ENCODE measurements around the gene TAF15.

TAF15 gene

GRCh38 chr17:35889241-35889640 lies 80.0 kb downstream of the TAF15 start:
- TF ChIP-seq EZH2phosphoT487 (IDR thresholded peaks at IDR 0.05; ENCODE audit: borderline replicate concordance, low read length): no peak
- TF ChIP-seq CTCF (IDR thresholded peaks at IDR 0.05; ENCODE audit: low read depth, low read length, poor library complexity, severe bottlenecking): no peak
- Histone ChIP-seq H3K27me3 (ENCODE audit: control insufficient read depth, low read length) (no peaks in the 10 kb centered on the region), H3K36me3 (ENCODE audit: control insufficient read depth, low read length) (no peaks in the 10 kb centered on the region), H3K4me3 (ENCODE audit: low read length) (no peak overlapping the region), H3K4me1 (ENCODE audit: control insufficient read depth, low read length) (no peaks in the 10 kb centered on the region), H3F3A (ENCODE audit: control insufficient read depth, insufficient read depth) (no peaks in the 10 kb centered on the region), H3K27ac (ENCODE audit: low read depth, low read length) (no peak overlapping the region), H3K4me2 (ENCODE audit: low read length) (no peak overlapping the region), H4K20me1 (ENCODE audit: control insufficient read depth, insufficient read depth, low read depth, low read length) (peaks cover 2% of the 10 kb centered on the region; the same call in 1 of the 2 replicates), H3K9me2 (replicated peaks; ENCODE audit: control insufficient read depth, low read length) (no peaks in the 10 kb centered on the region), H3K79me2 (ENCODE audit: control insufficient read depth, low read length) (no peaks in the 10 kb centered on the region), H3K9me3 (ENCODE audit: control insufficient read depth, insufficient read depth, low read length) (no peaks in the 10 kb centered on the region)

GRCh38 chr17:35889818-35890773 lies 80.8 kb downstream of the TAF15 start:
- no peaks in the 10 kb centered on the region for H3K27me3 ChIP-seq (ENCODE audit: control insufficient read depth, low read length)
- H3K79me2 ChIP-seq (ENCODE audit: control insufficient read depth, low read length): no peaks in the 10 kb centered on the region
- H3K27ac ChIP-seq (ENCODE audit: low read depth, low read length): no peak overlapping the region
- H3F3A ChIP-seq (ENCODE audit: control insufficient read depth, insufficient read depth): no peaks in the 10 kb centered on the region
- peaks cover 2% of the 10 kb centered on the region; the same call in 1 of the 2 replicates for H4K20me1 ChIP-seq (ENCODE audit: control insufficient read depth, insufficient read depth, low read depth, low read length)
- no peaks in the 10 kb centered on the region for H3K36me3 ChIP-seq (ENCODE audit: control insufficient read depth, low read length)
- H3K9me2 ChIP-seq (replicated peaks; ENCODE audit: control insufficient read depth, low read length): no peaks in the 10 kb centered on the region
- no peaks in the 10 kb centered on the region for H3K4me1 ChIP-seq (ENCODE audit: control insufficient read depth, low read length)
- H3K4me2 ChIP-seq (ENCODE audit: low read length): no peak overlapping the region
- H3K9me3 ChIP-seq (ENCODE audit: control insufficient read depth, insufficient read depth, low read length): no peaks in the 10 kb centered on the region
- no peak overlapping the region for H3K4me3 ChIP-seq (ENCODE audit: low read length)
- TF ChIP-seq CTCF (IDR thresholded peaks at IDR 0.05; ENCODE audit: low read depth, low read length, poor library complexity, severe bottlenecking) (no peak), EZH2phosphoT487 (IDR thresholded peaks at IDR 0.05; ENCODE audit: borderline replicate concordance, low read length) (no peak)

- Histone ChIP-seq H3K9me2 (replicated peaks; ENCODE audit: control insufficient read depth, low read length) (no peaks in the 10 kb centered on the region), H4K20me1 (ENCODE audit: control insufficient read depth, insufficient read depth, low read depth, low read length) (peaks cover 2% of the 10 kb centered on the region; the same call in 1 of the 2 replicates), H3K9me3 (ENCODE audit: control insufficient read depth, insufficient read depth, low read length) (no peaks in the 10 kb centered on the region), H3K36me3 (ENCODE audit: control insufficient read depth, low read length) (no peaks in the 10 kb centered on the region), H3K27me3 (ENCODE audit: control insufficient read depth, low read length) (no peaks in the 10 kb centered on the region), H3F3A (ENCODE audit: control insufficient read depth, insufficient read depth) (no peaks in the 10 kb centered on the region), H3K79me2 (ENCODE audit: control insufficient read depth, low read length) (no peaks in the 10 kb centered on the region), H3K4me1 (ENCODE audit: control insufficient read depth, low read length) (no peaks in the 10 kb centered on the region), H3K27ac (ENCODE audit: low read depth, low read length) (no peak overlapping the region), H3K4me3 (ENCODE audit: low read length) (no peak overlapping the region), H3K4me2 (ENCODE audit: low read length) (no peak overlapping the region)
- no peak for TF ChIP-seq EZH2phosphoT487 (IDR thresholded peaks at IDR 0.05; ENCODE audit: borderline replicate concordance, low read length)
- no peak for TF ChIP-seq CTCF (IDR thresholded peaks at IDR 0.05; ENCODE audit: low read depth, low read length, poor library complexity, severe bottlenecking)
These were observed 81.5 kb downstream of the TAF15 start for GRCh38 chr17:35890774-35891155.
